ENCODE data around the gene MYL12B.

The MYL12B gene

DNA sequence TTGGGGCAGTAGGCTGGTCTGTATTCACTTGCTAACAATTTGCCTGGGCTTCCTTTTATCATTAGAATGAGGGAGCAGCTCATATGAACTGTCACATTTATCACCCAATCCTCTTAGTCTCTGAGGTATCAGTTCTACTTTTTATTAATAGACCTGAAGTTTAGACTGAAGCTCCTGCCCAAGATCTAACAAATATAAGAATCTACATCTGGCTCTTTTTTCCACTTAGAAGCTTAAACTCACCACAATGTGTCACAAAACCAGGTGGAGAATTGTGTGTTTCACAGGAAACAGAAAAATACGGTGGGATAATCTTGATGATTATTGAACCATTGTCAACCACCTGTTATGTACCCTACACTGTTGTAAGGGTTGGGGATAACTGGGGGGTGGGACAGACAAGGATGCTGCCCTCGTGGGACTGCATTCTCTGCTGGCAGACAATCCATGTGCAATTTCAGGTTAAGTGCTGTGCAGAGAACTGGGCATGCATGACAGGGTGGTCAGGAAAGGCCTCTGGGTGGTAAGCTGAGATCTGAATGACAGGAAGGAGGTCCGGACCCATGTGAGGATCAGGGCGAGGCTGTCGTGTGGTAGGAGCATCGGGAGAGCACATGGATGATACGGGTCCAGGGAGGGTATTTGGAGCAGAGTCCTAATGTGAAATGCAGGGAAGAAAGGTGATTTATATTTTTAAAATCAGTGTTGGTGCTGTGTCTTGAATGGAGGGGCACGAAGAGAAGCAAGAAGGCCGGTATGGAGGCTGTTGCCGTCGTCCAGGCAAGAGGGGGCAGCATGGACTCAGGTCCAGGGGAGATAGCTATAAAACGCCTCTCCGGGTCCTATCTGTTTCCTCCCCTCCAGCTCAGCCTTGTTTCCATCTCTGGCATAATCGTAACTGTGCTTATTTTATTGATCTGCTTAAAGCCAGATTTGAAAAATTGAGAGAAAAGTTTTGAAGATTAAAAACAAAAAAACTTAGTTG is 17.6 kb downstream of the MYL12B start:
- peak; percentile 54 for DNase-seq (ENCODE audit: low spot score)
- in situ Hi-C loops (cut with MboI; ENCODE audit: low sequenced_read_pairs, unreplicated experiment), result loop anchor here (10.0 to 25.0 kb wide), 2 partner anchors 315 to 708 kb away; no protein-coding TSS in a partner anchor
- TF ChIP-seq CTCF (IDR thresholded peaks at IDR 0.05; ENCODE audit: borderline replicate concordance, control extremely low read depth, extremely low read depth, insufficient read depth, missing control alignments), result no peak

- in situ Hi-C loops (cut with MboI; ENCODE audit: low sequenced_read_pairs, unreplicated experiment), result loop anchor here (10.0 to 25.0 kb wide), 2 partner anchors 313 to 706 kb away; no protein-coding TSS in a partner anchor
- peak; percentile 48 for TF ChIP-seq CTCF (IDR thresholded peaks at IDR 0.05; ENCODE audit: borderline replicate concordance, control extremely low read depth, extremely low read depth, insufficient read depth, missing control alignments)
- peak; percentile 62 for DNase-seq (ENCODE audit: low spot score)
Observed at GRCh38 chr18:3281456-3282400, 19.8 kb downstream of the MYL12B start.

- in situ Hi-C loops (cut with MboI; ENCODE audit: low sequenced_read_pairs, unreplicated experiment), result loop anchor here (10.0 to 25.0 kb wide), 2 partner anchors 311 to 704 kb away; no protein-coding TSS in a partner anchor
- no peak for TF ChIP-seq CTCF (IDR thresholded peaks at IDR 0.05; ENCODE audit: borderline replicate concordance, control extremely low read depth, extremely low read depth, insufficient read depth, missing control alignments)
- DNase-seq (ENCODE audit: low spot score), result no peak
Observed at GRCh38 chr18:3283253-3283863, 21.4 kb downstream of the MYL12B start.

DNA sequence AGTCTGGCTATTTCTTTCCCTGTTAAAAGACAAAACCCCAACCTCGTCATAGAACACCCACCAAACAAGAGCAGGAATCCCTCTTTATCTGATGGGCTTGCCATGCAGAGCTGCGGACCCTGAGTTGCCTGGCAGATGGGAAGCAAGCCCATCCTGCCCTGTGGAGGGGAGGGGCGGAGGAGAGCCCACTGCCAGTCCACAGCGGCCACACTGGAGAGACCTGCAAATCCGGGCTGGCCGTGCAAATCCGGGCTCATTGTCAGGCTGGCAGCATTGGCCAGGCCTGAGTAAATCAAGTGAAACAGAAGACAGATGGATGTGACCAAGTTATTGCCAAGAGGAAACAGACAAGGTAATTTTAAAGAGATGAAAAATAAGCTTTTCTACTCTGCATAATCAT is 22.0 kb downstream of the MYL12B start:
- in situ Hi-C loops (cut with MboI; ENCODE audit: low sequenced_read_pairs, unreplicated experiment), result loop anchor here (10.0 to 25.0 kb wide), 2 partner anchors 311 to 703 kb away; no protein-coding TSS in a partner anchor
- no peak for TF ChIP-seq CTCF (IDR thresholded peaks at IDR 0.05; ENCODE audit: borderline replicate concordance, control extremely low read depth, extremely low read depth, insufficient read depth, missing control alignments)
- no peak for DNase-seq (ENCODE audit: low spot score)

GRCh38 chr18:3284501-3284900 is 22.6 kb downstream of the MYL12B start:
- TF ChIP-seq CTCF (IDR thresholded peaks at IDR 0.05; ENCODE audit: borderline replicate concordance, control extremely low read depth, extremely low read depth, insufficient read depth, missing control alignments), result no peak
- in situ Hi-C loops (cut with MboI; ENCODE audit: low sequenced_read_pairs, unreplicated experiment), result loop anchor here (10.0 to 25.0 kb wide), 2 partner anchors 310 to 703 kb away; no protein-coding TSS in a partner anchor
- DNase-seq (ENCODE audit: low spot score), result no peak

All from GM13976 (cell line).